ENCODE measurements around the gene RELN. TPM values are rescaled to one million over a fixed set of nuclear protein-coding genes. Genes with fewer than 3 reads are reported as not detected.

RELN gene
- total and polyA plus RNA-seq, 12 donors: 0.22 to 1.9 (median 0.93) TPM

GRCh38 chr7:103649052-103649451 is 340.4 kb downstream of the RELN start:
- DNase-seq (no peak), ATAC-seq (no peak)
- Histone ChIP-seq H3K9me3 (peaks cover 0 to 45% (median 10%) of the 10 kb centered on the region in 11 donors), H3K4me1 (no peaks in the 10 kb centered on the region), H3K36me3 (no peaks in the 10 kb centered on the region), H3K4me3 (no peak overlapping the region), H3K27me3 (no peaks in the 10 kb centered on the region), H3K27ac (no peak overlapping the region)
- no peak for TF ChIP-seq CTCF (IDR thresholded peaks at IDR 0.05)
- whole genome bisulfite sequencing, 2 donors: 64 to 90% methylated on average over 2 of the region's 2 CpGs
- intact Hi-C loops (cut with DNase I): no loop called here

- Histone ChIP-seq H3K4me1 (no peaks in the 10 kb centered on the region), H3K4me3 (no peak overlapping the region), H3K27me3 (no peaks in the 10 kb centered on the region), H3K9me3 (peaks cover 0 to 54% (median 14%) of the 10 kb centered on the region in 11 donors), H3K36me3 (no peaks in the 10 kb centered on the region), H3K27ac (no peak overlapping the region)
- intact Hi-C loops (cut with DNase I): no loop called here
- ATAC-seq (no peak), DNase-seq (no peak)
- WGBS, 2 donors: 14 to 36% methylated on average over 1 of the region's 1 CpG
- TF ChIP-seq CTCF (IDR thresholded peaks at IDR 0.05): no peak
These were observed 341.3 kb downstream of the RELN start for GRCh38 chr7:103648135-103648534.

- H3K27ac ChIP-seq: no peak overlapping the region
- no peak for ATAC-seq
- H3K27me3 ChIP-seq: no peaks in the 10 kb centered on the region
- no peak for DNase-seq
- no peaks in the 10 kb centered on the region for H3K4me1 ChIP-seq
- intact Hi-C loops (cut with DNase I): loop anchor here in 1 of 10 donors (2.0 kb wide), 1 partner anchor 18 kb away; no protein-coding TSS in a partner anchor
- no peaks in the 10 kb centered on the region for H3K36me3 ChIP-seq
- WGBS, 2 donors: 78 to 86% methylated on average over 2 of the region's 2 CpGs
- H3K4me3 ChIP-seq: no peak overlapping the region
- peaks cover 0 to 56% (median 14%) of the 10 kb centered on the region in 11 donors for H3K9me3 ChIP-seq
- no peak for TF ChIP-seq CTCF (IDR thresholded peaks at IDR 0.05)
These were observed 345.1 kb downstream of the RELN start for GRCh38 chr7:103644319-103644718.

GRCh38 chr7:103640031-103640779 is 349.3 kb downstream of the RELN start:
- DNase-seq: no peak
- 84 to 85% methylated on average over 5 of the region's 5 CpGs for WGBS, 2 donors
- intact Hi-C loops (cut with DNase I): no loop called here
- Histone ChIP-seq H3K9me3 (peaks cover 0 to 22% (median 4%) of the 10 kb centered on the region in 11 donors), H3K4me3 (no peak overlapping the region), H3K4me1 (no peaks in the 10 kb centered on the region), H3K27ac (no peak overlapping the region), H3K27me3 (no peaks in the 10 kb centered on the region), H3K36me3 (no peaks in the 10 kb centered on the region)
- no peak for TF ChIP-seq CTCF (IDR thresholded peaks at IDR 0.05)
- no peak for ATAC-seq
